Activated T-cell treated with anti-CD3 and anti-CD28 coated beads for 4 hours (primary cell): Measurements from ENCODE around the gene TSEN2.

Experiments used
- DNase-seq: peaks from one replicate; pipeline ENCODE4 v3.0.0-alpha.2; 2020

The TSEN2 gene

DNA sequence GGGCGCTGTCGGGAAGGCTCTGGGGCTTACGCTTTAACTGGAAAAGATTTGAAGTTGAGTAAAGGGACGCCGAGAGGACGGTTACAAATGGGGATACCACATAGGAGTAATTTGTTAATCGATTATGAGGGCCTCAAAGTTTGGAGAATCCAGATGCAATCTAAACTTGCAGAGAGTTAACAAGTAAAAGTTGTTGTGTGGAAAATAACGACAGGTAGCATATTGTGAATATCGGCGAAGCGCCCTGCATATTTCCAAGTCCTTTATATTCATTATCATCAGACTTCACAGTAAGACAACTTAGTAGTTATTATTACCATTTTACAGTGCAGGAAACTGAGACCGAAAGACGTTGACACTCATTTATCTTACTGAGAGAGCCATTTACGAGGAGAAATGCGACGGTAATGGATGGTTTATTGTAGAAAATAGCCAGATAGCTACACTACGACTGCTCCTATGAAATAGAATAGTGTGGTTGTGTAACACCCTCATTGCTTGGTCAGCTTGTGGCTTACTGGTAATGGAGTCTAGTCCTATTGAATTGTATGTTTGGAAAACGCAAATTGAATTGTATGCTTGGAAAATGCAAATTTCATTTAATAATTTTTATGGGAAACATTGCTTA, 73.3 kb downstream of the TSEN2 start:
- no peak for DNase-seq

DNA sequence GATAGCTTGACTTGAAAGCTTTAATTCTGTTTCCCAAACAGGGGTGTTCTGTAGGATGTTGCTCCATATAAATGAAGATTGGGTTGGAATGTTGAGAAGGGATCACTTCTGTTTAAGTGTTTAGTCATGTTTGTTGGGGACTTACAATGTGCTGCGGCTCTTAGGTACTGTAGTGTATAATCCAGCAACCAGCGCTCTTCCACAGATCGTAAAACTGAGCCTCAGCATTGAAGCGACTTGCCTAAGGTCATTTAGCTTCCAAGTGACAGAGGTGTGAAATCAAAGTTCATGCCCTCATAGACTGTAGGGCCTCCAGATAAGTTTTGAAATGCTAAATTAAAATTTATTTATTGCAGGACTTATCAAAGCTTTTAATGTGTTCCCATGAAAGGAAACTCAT, 74.4 kb downstream of the TSEN2 start:
- no peak for DNase-seq

DNA sequence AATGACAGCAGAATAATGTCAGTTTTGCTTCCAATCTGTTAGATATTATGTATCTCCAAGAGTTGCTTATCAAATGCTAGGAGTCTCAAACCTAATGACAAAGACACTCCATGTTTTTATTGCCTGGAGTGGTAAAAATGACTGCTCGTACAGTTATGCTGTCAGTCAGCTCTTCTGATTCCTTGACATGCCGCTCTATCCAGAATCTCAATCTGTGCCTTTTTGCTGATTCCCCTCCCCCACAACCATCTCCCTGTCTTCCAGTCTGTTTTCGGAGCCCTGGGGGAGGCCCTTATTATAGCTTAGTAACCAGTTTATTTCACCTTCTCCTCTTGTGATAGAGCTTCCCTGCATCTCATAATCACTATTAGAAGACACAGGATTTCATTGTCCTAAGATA, 75.2 kb downstream of the TSEN2 start:
- no peak for DNase-seq

DNA sequence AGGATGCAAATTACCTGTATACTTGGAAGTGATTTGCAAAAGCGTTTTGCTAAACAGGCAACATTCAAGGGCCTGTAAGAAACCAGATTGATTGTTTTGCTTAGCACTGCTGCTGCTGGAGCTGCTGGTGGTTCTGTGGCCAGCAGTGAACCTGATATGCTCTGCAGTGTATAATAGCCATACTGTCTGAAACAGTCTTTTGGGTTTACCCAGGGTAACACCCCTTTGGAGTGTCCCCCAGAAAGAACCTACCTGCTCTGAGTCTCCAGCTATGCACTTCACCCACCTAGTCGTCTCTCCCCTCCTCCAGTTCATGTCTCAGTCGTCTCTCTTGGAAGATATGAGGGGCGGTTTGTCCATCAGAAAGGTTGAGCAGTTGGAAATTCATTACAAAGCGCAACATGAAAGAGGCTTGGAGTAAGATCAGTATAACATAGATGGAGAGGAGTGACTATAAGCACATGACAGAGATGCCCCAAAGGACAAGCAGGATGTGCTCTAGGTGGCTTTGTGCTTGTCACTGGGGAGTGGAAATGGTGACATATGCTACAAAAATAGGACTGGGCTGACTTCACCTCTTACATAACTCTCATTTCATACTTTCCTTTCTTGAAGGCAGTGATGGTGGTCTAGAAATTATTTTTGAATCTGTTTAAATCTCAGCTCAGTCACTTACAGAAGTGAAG, 76.4 kb downstream of the TSEN2 start:
- no peak for DNase-seq

DNA sequence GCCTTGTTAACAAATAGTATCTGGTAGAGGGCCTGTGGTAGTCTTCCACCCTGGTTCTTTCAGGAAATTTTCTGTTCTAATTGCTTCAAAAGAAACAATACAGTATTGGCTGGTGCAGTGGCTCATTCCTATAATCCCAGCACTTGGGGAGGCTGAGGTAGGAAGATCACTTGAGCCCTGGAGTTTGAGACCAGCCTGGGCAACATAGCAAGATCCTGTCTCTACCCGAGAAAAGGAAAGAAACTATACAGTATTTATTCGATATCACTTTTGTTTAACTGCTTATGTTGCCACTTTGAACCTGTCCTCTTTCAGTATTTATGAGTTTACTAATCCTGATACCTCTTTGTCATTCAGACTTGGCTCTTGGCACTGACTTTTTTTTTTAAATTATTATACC, 77.1 kb downstream of the TSEN2 start:
- DNase-seq = no peak

DNA sequence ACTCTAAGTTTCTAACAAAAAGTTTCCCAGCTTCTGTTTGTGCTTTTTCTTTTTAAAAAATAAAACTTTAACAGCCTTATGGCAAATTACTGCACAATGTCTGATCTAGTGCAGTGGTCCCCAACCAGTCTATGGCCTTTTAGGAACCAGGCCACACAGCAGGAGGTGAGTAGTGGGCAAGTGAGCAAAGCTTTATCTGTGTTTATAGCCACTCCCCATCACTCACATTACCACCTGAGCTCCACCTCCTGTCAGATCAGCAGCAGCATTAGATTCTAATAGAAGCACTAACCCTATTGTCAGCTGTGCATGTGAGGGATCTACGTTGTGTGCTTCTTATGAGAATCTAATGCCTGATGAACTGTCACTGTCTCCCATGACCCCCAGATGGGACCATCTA, 78.2 kb downstream of the TSEN2 start:
- DNase-seq = no peak

DNA sequence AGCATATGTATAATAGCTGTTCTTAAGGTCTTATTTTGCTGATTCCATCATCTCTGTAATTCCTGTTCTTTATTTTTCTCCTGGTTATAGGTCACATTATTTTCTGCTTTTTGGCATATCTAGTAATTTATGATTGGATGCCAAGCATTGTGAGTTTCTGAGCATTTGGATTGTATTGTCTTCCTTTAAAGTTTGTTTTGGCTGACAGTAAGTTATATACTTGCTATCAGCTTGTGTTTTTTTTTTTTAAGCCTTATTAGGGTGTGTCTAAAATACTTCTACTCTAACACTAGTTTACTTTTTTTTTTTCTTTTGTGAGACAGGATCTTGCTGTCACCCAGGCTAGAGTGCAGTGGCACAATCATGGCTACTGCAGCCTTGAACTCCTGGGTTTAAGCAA, 82.7 kb downstream of the TSEN2 start:
- DNase-seq = no peak

DNA sequence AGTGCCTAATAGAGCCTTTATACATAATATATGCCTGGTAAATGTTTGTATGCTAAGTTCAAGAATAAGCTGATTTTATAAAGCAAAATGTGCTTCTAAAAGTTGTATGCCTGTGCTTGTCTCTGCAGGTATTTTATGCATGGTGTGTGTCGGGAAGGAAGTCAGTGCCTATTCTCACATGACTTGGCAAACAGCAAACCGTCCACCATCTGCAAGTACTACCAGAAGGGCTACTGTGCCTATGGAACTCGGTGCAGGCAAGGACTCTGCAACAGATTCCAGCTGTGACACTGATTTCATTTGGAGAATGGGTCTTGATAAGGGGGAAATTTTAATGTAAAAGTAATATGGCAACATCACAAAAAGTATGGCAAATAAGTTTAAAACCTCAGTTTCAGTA, 84.5 kb downstream of the TSEN2 start:
- no peak for DNase-seq

DNA sequence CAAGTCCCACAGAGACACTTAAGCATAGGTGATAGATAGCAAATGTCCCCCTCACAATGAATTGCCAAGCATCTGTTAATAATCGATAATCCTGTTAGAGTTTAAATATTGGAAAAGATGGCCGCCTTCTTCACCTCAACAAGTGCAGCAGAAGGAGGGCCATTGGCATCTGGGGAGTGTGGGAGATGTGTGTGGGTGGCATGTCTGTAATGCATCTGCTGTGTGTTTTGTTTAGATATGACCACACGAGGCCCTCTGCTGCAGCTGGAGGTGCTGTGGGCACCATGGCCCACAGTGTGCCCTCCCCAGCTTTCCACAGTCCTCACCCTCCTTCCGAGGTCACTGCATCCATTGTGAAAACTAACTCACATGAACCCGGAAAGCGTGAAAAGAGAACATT, 85.6 kb downstream of the TSEN2 start:
- DNase-seq = no peak

DNA sequence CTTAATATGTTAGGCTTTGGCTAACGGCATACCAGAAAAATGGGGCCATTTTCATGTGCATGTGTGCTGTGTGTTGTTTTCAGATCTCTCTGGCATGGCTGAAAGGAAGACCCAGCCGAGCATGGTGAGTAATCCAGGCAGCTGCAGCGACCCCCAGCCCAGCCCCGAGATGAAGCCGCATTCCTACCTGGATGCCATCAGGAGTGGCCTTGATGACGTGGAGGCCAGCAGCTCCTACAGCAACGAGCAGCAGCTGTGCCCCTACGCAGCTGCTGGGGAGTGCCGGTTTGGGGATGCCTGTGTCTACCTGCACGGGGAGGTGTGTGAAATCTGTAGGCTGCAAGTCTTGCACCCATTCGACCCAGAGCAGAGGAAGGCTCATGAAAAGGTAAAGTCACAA, 87.7 kb downstream of the TSEN2 start:
- no peak for DNase-seq

DNA sequence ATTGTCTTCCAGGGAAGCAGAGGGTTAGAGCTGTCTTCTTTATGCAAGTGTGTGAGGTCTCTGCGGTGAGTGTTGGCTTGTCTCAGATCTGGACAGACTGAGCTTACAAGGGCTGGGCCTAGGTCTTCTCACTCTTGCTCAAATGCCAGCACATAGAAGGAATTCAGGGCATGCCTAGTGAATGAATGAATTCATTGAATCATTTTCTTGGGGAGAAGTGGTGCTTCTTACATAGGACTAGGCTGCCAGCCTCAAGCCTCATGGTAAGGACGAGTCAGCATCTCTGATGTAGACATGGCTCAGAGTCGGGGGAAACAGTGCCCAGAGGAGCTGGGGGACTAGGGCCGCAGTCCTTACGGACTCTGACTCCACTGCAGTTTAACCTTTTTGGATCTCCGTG, 89.9 kb downstream of the TSEN2 start:
- DNase-seq = no peak

DNA sequence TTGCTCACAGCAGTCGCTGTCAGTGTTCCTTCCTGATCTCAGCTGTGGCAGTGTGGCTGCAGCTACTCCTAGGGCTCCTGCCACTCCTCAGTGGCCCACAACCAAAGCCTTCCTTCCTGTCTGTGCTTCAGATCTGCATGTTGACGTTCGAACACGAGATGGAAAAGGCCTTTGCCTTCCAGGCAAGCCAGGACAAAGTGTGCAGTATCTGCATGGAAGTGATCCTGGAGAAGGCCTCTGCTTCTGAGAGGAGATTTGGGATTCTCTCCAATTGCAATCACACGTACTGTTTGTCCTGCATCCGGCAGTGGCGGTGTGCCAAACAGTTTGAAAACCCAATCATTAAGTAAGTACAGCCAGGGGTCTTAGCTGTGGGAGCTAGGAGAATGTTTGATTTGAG, 90.4 kb downstream of the TSEN2 start:
- no peak for DNase-seq

DNA sequence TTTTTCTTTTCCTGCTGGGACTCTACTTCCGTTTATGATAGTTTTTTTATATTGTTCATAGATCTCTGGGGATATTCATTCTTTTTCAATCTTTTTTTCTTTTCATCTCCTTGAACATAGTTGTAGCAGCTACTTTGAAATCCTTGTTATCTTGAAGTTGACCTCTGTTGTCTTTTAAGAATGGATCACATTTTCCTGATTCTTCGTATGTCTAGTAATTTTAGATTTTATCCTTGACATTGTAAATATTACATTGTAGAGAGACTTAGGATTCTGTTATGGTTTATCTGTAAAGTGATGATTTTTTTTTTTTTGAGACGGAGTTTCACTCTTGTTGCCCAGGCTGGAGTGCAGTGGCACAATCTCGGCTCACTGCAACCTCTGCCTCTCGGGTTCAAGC, 93.1 kb downstream of the TSEN2 start:
- no peak for DNase-seq

DNA sequence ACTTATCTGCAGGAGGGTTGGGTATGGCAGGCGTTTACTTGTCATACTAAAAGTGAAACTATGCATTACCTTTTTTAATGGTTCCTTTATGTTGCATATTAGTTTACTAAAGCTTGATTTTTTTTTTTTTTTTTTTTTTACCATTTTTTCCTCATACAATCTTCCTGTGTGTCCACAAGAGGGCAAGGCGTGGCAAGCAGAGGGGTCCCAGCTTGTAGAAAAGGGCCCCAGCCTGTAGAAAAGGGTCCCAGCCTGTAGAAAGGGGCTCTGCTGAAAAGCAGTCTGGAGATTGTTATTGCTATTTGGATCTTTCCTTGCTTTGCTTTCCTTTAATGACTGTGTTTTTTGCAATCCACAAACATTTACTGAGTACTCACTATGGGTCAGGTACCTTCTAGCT, 94.5 kb downstream of the TSEN2 start:
- DNase-seq = no peak

DNA sequence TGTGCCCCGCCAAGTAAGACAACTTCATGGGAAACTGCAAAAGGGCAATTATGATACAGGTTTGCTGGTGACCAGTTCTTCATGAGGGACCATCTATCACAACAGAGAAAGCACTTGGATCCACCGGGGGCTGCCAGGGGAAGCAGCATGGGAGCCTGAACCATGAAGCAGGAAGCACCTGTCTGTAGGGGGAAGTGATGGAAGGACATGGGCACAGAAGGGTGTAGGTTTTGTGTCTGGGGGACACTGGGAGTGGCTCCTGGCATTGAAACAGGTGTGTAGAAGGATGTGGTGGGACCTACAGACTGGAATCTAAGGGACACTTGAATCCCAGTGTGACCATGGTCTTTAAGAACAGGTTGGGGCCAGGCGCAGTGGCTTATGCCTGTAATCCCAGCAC, 95.2 kb downstream of the TSEN2 start:
- DNase-seq = no peak

DNA sequence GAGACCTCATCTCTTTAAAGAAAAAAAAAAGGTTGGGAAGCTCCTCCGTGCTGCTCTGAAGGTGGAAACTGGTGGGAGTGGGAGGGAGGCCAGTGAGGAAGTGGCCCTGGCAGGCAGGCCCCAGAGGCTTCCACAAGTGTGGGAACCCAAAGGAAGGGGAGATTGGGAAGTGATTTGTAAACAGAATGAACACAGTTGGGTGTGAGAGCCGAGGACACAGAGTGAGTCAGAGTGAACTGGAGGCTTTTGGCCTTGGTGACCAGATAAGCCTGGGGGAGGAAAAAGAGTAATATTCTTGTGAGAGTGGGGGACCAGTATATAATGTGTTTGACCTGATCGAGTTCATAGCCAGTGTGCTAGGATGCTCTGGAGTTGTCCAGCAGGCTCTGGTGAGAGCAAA, 95.6 kb downstream of the TSEN2 start:
- no peak for DNase-seq

DNA sequence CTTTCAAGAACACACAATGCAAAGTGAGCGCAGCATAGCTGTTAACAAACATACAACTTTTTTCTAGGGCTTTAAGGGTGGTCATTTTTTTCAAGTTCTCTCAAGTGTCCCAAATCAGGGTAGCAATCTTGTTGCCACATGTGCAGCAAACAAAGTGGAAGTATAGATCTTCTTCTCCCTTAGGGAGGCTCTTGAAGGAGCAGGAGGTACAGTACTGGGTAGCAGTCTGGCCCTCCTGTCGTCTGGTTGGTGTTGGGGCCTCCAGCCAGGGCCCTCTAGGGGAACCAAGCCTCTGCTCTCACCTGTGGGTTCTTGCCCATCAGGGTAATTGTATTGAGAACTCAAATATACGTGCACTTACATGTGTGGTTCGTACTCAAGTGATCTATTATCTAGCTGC, 98.5 kb downstream of the TSEN2 start:
- no peak for DNase-seq
